ENCODE results near the gene SLC22A23. TPM values are rescaled to one million over a fixed set of nuclear protein-coding genes. Genes with fewer than 3 reads are reported as not detected.

The SLC22A23 gene
- total RNA-seq, 1 donor from 2014 or later: 4.0 TPM

DNA sequence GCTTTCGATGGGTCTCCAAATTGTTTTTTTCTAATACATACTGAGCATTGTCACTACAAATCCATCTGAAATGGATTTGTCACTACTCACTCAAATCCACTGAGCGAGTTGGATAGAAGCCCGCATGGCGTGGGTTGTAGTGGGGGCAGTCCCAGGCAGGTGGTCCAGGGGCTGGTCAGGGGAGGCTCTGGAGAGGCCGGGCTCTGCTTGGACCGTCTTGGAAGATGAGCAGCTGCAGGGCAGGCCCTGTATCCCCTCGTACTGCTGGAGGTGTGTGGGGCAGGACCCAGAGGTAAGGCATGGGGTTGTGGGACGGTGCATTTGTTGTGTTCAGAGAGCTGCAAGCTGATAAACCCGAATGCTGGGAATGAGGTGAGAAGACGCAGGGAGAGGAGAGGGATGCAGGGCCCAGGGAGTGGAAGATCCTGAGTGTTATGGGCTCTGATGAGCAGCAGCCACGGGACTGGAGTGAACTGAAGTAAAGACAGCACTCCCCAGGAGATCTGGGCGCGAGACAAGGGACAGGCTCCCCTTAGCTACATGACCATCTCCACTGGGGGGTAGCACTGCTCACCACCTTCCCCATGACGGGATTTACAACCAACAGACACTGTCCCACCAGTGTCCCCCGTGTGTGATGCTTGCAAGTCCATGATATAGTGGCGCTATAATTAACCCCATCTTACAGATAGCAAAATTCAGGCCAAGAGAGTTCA lies 152.2 kb downstream of the SLC22A23 start:
- no peak for DNase-seq (ENCODE audit: low read depth, low spot score)

GRCh38 chr6:3303795-3304411 lies 152.9 kb downstream of the SLC22A23 start:
- DNase-seq (ENCODE audit: low read depth, low spot score): no peak

- DNase-seq (ENCODE audit: low read depth, low spot score): no peak
Measured at GRCh38 chr6:3301506-3301905, 155.3 kb downstream of the SLC22A23 start.

- no peak for DNase-seq (ENCODE audit: low read depth, low spot score)
Measured at GRCh38 chr6:3299221-3299620, 157.6 kb downstream of the SLC22A23 start.

GRCh38 chr6:3297909-3298308 lies 158.9 kb downstream of the SLC22A23 start:
- no peak for DNase-seq (ENCODE audit: low read depth, low spot score)

DNA sequence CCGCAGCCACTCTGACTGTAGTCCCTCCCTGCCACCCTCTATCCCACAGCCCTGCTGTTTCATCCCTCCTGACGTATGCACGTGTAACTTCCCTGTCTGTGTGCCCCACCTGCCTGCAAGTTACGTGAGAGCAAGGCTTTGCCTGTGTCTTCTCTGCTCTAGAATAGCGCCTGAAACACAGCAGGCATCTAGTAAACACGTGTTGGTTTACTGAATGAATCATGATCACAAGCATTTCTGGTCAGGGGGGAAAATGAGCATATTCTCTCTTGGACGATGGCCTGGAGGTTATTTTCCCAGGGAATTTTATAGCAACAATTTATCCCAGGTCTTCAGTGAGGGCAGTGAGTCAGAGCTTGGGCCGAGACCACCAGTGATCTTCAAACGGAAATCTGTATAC lies 159.8 kb downstream of the SLC22A23 start:
- DNase-seq (ENCODE audit: low read depth, low spot score): no peak

- DNase-seq (ENCODE audit: low read depth, low spot score): no peak
Measured at GRCh38 chr6:3296537-3296936, 160.3 kb downstream of the SLC22A23 start.

DNA sequence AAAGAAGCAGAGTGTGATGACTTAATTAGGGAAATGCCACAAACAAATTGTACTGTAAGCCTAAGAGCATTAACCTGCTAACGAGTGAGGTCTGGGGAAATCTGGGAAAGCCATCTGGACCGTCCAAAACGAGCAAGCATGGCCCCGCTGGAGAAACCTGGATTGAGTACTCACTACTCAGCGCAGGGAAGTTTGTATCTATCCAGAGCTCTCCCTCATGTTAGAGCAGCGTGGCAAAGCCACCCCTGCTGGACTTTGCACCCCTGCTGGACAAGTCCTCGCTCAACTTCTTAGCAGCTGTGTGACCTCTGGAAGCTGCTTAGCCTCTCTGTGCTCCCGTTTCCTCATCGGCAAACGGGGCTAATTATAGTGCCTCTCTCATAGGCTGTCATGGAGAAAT lies 160.8 kb downstream of the SLC22A23 start:
- no peak for DNase-seq (ENCODE audit: low read depth, low spot score)

- DNase-seq (ENCODE audit: low read depth, low spot score): no peak
Measured at GRCh38 chr6:3294921-3295871, 161.7 kb downstream of the SLC22A23 start.

- DNase-seq (ENCODE audit: low read depth, low spot score): no peak
Measured at GRCh38 chr6:3294396-3294795, 162.5 kb downstream of the SLC22A23 start.

GRCh38 chr6:3293271-3294155 lies 163.3 kb downstream of the SLC22A23 start:
- DNase-seq (ENCODE audit: low read depth, low spot score): no peak

GRCh38 chr6:3292431-3293197 lies 164.2 kb downstream of the SLC22A23 start:
- DNase-seq (ENCODE audit: low read depth, low spot score): no peak

- no peak for DNase-seq (ENCODE audit: low read depth, low spot score)
Measured at GRCh38 chr6:3291987-3292386, 164.9 kb downstream of the SLC22A23 start.

DNA sequence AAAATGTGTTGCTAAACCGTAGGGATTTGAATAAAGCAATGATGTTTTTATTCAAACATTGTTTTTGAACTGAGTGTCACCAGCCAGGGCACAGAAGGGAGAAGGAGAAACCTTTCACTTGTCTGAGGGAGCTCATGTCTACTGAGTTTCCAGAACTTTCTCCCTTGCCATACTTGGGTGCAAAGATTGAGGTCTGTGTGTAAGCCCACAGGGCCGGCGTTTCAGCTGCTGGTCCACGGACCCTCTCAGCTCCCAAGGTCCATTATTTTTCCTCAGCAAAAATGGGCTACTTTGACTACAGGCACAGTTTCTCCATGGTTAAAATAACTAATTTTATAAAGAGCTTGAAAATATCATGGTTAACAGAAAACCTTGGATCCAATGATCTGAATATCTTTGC lies 165.5 kb downstream of the SLC22A23 start:
- DNase-seq (ENCODE audit: low read depth, low spot score): no peak

DNA sequence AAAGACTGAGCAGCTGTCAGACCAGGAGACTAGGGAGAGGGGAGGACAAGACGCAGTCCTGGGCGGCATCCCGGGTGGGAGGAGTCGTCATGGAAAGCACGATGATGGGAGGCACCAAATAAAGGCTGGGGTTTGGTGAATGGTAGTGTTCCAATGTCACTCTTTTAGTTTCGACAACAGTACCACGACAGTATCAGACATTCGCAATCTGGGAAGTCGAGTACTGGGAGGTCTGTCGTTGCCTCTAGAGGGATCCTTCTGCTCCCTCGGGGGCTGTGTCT lies 166.0 kb downstream of the SLC22A23 start:
- no peak for DNase-seq (ENCODE audit: low read depth, low spot score)

- no peak for DNase-seq (ENCODE audit: low read depth, low spot score)
Measured at GRCh38 chr6:3290149-3290930, 166.5 kb downstream of the SLC22A23 start.

DNA sequence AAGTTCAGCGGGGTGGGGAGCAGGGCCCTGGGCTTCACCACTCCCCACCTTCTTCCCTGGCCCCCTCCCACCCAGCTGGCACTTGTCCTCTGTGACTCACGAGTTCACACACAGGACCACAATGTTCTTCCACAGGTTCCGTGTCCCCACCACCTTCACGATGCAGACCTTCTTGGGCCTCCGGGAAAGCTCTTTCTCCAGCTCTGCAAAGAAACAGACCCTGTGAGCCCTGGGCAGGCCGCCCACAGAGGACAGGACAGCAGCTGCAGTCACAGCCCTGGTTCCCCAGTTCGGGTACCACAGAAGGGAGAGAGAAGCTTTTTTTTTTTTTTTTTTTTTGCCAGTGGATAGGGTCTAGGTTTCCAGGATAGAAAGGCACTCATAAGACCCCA lies 167.2 kb downstream of the SLC22A23 start:
- no peak for DNase-seq (ENCODE audit: low read depth, low spot score)

- DNase-seq (ENCODE audit: low read depth, low spot score): no peak
Measured at GRCh38 chr6:3288711-3289663, 167.9 kb downstream of the SLC22A23 start.

All from pulmonary artery endothelial cell (primary cell).